ENCODE data around the gene STX12. TPM values are rescaled to one million over a fixed set of nuclear protein-coding genes. Genes with fewer than 3 reads are reported as not detected.

Gene STX12
- total RNA-seq, 1 donor from 2014 or later: 44.5 TPM

GRCh38 chr1:27862671-27863537 lies 89.9 kb downstream of the STX12 start:
- Mint-ChIP-seq H3K27me3 (ENCODE audit: unreplicated experiment) (no peaks in the 10 kb centered on the region), H3K27ac (ENCODE audit: unreplicated experiment) (peak overlapping the region; percentile 40), H3K36me3 (ENCODE audit: unreplicated experiment) (no peaks in the 10 kb centered on the region), H3K4me3 (ENCODE audit: unreplicated experiment) (no peak overlapping the region), H3K9me3 (ENCODE audit: unreplicated experiment) (no peaks in the 10 kb centered on the region), H3K4me1 (ENCODE audit: unreplicated experiment) (peaks cover 12% of the 10 kb centered on the region)
- TF ChIP-seq, protein P1, sequence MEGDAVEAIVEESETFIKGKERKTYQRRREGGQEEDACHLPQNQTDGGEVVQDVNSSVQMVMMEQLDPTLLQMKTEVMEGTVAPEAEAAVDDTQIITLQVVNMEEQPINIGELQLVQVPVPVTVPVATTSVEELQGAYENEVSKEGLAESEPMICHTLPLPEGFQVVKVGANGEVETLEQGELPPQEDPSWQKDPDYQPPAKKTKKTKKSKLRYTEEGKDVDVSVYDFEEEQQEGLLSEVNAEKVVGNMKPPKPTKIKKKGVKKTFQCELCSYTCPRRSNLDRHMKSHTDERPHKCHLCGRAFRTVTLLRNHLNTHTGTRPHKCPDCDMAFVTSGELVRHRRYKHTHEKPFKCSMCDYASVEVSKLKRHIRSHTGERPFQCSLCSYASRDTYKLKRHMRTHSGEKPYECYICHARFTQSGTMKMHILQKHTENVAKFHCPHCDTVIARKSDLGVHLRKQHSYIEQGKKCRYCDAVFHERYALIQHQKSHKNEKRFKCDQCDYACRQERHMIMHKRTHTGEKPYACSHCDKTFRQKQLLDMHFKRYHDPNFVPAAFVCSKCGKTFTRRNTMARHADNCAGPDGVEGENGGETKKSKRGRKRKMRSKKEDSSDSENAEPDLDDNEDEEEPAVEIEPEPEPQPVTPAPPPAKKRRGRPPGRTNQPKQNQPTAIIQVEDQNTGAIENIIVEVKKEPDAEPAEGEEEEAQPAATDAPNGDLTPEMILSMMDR (IDR thresholded peaks at IDR 0.05): no peak
- DNase-seq (ENCODE audit: extremely low spot score, unreplicated experiment): no peak

DNA sequence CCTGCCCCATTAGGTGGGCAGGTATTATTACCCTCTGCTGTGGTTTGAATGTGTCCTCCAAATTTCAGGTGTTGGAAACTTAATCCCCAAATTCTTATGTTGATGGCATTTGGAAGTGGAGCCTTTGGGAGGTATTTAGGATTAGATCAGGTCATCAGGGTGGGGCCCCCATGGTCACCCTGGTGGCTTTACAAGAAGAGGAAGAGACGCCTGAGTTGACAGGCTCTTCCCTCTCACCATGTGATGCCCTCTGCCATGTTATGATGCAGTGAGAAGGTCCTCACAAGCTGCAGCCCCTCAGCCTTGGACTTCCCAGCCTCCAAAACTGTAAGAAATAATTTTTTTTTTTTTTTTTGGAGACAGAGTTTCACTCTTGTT lies 90.5 kb downstream of the STX12 start:
- H3K4me3 Mint-ChIP-seq (ENCODE audit: unreplicated experiment): no peak overlapping the region
- peak overlapping the region; percentile 40 for H3K27ac Mint-ChIP-seq (ENCODE audit: unreplicated experiment)
- H3K36me3 Mint-ChIP-seq (ENCODE audit: unreplicated experiment): no peaks in the 10 kb centered on the region
- H3K4me1 Mint-ChIP-seq (ENCODE audit: unreplicated experiment): peaks cover 11% of the 10 kb centered on the region
- TF ChIP-seq, protein P1 (IDR thresholded peaks at IDR 0.05): no peak
- H3K27me3 Mint-ChIP-seq (ENCODE audit: unreplicated experiment): no peaks in the 10 kb centered on the region
- no peaks in the 10 kb centered on the region for H3K9me3 Mint-ChIP-seq (ENCODE audit: unreplicated experiment)
- DNase-seq (ENCODE audit: extremely low spot score, unreplicated experiment): no peak

DNA sequence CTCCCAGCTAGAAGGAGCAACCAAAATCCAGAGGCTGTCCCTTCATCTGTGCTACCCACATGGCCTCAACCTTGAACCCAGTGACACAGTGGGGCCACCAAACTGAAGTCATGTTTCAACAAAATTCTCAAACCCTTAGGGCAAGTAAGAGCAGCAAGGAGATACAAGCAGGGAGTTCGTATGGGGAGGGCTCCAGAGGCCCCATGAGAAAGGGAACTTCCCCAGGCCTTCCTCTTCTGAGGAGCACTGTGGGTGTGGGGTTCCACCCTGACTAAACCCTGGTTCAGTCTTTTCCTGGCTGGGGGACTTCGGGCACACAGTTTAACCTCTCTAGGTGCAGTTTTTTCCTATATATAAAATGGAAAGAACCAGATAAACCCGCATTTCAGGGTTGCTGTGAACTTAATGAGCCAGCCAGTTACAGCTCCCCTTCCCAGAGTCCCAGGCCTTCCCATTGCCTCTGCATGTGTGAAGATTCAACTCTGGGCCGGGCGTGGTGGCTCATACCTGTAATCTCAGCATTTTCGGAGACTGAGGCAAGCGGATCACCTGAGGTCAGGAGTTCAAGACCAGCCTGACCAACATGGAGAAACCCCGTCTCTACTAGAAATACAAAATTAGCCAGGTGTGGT lies 91.4 kb downstream of the STX12 start:
- DNase-seq (ENCODE audit: extremely low spot score, unreplicated experiment): no peak
- TF ChIP-seq, protein P1 (IDR thresholded peaks at IDR 0.05): no peak
- peaks cover 11% of the 10 kb centered on the region for H3K4me1 Mint-ChIP-seq (ENCODE audit: unreplicated experiment)
- no peaks in the 10 kb centered on the region for H3K36me3 Mint-ChIP-seq (ENCODE audit: unreplicated experiment)
- H3K9me3 Mint-ChIP-seq (ENCODE audit: unreplicated experiment): no peaks in the 10 kb centered on the region
- no peaks in the 10 kb centered on the region for H3K27me3 Mint-ChIP-seq (ENCODE audit: unreplicated experiment)
- H3K27ac Mint-ChIP-seq (ENCODE audit: unreplicated experiment): peak overlapping the region; percentile 66
- H3K4me3 Mint-ChIP-seq (ENCODE audit: unreplicated experiment): no peak overlapping the region

- H3K4me1 Mint-ChIP-seq (ENCODE audit: unreplicated experiment): peaks cover 11% of the 10 kb centered on the region
- H3K27ac Mint-ChIP-seq (ENCODE audit: unreplicated experiment): no peak overlapping the region
- H3K9me3 Mint-ChIP-seq (ENCODE audit: unreplicated experiment): no peaks in the 10 kb centered on the region
- no peak for DNase-seq (ENCODE audit: extremely low spot score, unreplicated experiment)
- H3K4me3 Mint-ChIP-seq (ENCODE audit: unreplicated experiment): no peak overlapping the region
- no peaks in the 10 kb centered on the region for H3K27me3 Mint-ChIP-seq (ENCODE audit: unreplicated experiment)
- TF ChIP-seq, protein P1 (IDR thresholded peaks at IDR 0.05): no peak
- no peaks in the 10 kb centered on the region for H3K36me3 Mint-ChIP-seq (ENCODE audit: unreplicated experiment)
These were observed 92.8 kb downstream of the STX12 start for GRCh38 chr1:27865821-27866220.

DNA sequence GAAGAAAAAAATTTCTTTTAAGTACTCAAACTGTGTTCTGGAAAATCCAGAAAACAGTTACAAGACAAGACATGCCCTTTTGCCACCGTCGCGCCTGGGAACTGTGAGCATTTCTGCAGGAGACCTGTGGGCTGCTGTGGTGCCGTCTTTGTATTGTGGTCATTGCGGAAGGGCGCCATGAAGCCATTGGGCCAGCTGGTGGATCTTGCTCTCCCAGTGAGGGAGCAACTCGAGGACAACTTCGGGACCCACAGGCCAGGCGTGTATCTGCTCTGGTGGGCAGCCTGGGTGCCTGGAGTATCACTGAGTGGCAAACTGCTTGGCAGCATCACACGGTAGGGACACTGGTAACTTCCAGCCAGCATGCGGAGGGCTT lies 95.5 kb downstream of the STX12 start:
- no peak for DNase-seq (ENCODE audit: extremely low spot score, unreplicated experiment)

More for the DNA sequence above, 95.5 kb downstream of the STX12 start:
- Mint-ChIP-seq H3K4me1 (ENCODE audit: unreplicated experiment) (peaks cover 13% of the 10 kb centered on the region), H3K27ac (ENCODE audit: unreplicated experiment) (no peak overlapping the region), H3K4me3 (ENCODE audit: unreplicated experiment) (no peak overlapping the region), H3K9me3 (ENCODE audit: unreplicated experiment) (no peaks in the 10 kb centered on the region), H3K27me3 (ENCODE audit: unreplicated experiment) (no peaks in the 10 kb centered on the region), H3K36me3 (ENCODE audit: unreplicated experiment) (no peaks in the 10 kb centered on the region)
- TF ChIP-seq, protein P1 (IDR thresholded peaks at IDR 0.05): no peak

Data from osteocyte (in vitro differentiated cells).